TTC549 (cell line): Measurements from ENCODE around the gene GCAT.

Source experiments
- FAIRE-seq: peaks from 2 replicates; lab custom pipeline; 2012; peaks lifted over from hg19 to GRCh38; lab: Jason Lieb, UNC

The GCAT gene

DNA sequence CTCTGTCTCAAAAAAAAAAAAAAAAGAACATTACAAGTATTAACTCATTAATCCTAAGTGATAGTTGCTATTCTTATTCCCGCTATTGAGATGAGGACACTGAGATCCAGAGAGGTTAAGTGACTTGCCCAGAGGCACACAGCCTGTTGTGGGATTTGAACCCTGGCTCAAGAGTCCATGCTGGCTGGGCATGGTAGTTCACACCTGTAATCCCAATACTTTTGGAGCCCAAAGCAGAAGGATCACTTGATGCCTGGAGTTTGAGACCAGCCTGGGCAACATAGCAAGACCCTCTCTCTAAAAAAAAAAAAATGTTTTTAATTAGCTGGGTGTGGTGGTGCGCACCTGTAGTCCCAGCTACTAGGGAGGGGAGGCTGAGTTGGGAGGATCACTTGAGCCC, 4.1 kb downstream of the GCAT start:
- no peak for FAIRE-seq

DNA sequence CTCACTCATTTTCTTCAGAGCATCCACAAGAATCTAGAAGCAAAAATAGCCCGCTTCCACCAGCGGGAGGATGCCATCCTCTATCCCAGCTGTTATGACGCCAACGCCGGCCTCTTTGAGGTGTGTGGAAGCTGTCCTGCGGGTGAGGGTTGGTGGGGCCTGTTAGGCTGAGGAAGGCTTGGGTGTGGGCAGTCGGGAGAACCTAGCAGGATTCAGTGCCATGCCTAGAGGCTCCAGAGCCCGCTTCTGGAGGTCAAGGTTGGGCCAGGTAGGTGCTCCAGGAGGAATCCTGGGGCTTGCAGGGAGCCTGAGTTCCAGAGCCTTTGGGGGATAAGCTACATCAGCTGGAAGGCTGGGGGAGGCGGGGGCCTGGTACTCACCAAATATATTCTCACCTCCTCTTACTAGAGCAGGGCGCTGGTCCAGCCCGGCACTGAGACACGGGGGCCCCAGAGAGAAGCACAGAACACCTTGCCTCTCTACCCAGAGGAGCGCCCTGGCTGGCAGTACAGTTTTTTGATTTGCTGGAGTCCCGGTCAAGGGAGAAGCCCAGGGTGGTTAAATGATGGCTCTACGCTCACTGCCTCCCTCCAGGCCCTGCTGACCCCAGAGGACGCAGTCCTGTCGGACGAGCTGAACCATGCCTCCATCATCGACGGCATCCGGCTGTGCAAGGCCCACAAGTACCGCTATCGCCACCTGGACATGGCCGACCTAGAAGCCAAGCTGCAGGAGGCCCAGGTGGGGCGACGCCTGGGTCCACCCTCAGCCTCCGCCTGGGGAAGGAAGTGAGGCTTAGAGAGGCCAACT, 5.3 kb downstream of the GCAT start:
- no peak for FAIRE-seq

DNA sequence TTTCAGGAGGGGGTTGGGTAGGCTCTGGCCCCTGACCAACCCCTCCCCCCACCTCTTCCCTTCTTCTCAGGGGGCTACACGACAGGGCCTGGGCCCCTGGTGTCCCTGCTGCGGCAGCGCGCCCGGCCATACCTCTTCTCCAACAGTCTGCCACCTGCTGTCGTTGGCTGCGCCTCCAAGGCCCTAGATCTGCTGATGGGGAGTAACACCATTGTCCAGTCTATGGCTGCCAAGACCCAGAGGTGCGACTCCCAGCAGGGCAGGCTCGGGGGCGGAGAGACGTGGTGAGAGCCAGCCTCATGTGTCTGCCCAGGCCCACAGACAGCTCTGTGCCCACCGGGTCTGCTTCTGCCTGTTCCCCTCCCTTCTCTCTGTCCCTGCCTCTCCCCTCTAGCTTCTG, 7.9 kb downstream of the GCAT start:
- no peak for FAIRE-seq

DNA sequence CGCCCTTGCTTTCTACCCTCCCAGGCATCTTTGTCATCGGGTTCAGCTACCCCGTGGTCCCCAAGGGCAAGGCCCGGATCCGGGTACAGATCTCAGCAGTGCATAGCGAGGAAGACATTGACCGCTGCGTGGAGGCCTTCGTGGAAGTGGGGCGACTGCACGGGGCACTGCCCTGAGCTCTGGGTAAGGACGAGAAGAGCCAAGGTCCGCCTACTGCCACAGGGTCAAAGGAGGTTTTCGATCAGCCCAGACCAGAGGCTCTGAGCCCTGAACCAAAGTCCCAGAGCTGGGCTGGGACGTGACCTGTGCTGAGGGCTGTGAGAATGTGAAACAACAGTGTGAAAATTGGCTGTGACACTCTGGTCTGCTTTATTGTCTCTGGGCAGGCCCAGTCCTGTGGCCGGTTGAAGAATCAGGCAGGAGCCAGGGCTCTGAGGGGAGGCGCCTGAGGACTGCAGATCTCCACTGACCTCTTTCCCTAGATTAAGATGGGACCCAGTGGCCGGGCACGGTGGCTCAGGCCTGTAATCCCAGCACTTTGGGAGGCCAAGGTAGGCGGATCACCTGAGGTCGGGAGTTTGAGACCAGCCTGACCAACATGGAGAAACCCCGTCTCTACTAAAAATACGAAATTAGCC, 8.9 kb downstream of the GCAT start:
- no peak for FAIRE-seq

DNA sequence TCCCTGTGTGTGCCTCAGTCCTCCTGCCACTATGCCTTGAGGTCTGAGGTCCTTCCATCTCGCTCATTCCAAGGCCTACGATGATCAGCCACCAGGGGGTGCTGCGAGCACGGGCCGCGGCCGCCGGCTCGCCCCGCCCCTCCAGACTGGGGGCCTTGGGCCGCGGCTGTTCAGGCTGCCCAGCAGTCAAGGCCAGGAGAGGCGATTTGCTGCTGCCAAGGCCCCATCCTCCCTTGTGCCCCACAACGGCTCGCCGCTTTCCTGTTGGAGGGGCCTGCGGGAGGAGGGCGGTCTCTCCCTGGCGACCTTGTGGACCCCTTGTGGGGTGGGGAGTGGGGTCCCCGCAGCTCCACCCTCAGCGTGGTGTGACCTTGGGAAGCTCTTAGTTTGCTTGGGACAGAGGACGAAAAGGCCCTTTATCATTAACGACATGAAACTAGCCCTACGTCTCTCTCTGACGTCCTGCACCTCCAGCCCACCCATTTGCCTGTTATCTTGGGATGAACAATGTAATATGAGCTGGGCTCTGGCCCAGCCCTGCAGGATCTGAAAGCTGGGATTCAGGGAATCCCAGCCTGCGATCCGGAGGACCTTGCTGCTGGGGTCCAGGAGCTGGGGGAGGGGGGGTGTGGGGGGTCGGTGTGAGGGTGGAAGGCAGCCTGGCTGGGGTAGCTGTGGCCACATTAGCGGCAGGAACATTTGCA, 10.1 kb downstream of the GCAT start:
- no peak for FAIRE-seq

DNA sequence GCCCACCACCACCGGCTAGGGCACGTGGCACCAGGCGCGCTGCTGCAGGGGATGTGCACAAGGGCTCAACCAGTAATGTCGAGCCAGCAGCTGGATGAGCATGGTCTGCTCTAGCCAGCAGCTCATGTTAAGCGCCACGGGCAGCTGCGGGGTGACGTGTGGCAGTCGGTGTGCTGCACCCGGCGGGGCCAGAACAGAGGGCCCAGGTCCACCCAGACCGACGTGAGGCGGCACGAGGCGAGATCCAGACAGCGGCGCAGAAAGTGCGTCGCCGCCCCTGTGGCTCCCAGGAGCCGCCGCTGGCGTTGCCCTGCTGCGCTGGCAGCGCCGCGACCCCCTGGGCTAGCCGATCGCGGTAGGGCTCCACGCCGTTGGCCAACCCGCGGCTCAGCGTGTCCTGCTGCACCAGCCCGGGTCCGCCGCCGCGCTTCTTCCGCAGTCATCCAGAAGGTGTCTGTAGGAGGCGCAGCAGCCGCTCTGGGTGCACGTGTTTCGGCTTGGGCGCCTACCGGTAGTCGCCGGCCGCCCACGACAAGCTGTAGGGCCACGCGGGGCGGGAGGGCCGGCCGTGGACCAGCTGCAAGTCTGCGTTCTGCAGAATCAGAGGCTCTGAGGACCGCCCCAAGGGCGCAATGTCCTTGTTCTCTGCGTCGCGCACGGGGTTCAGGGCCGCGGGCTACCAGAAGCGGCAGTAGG, 10.8 kb downstream of the GCAT start:
- FAIRE-seq = no peak

DNA sequence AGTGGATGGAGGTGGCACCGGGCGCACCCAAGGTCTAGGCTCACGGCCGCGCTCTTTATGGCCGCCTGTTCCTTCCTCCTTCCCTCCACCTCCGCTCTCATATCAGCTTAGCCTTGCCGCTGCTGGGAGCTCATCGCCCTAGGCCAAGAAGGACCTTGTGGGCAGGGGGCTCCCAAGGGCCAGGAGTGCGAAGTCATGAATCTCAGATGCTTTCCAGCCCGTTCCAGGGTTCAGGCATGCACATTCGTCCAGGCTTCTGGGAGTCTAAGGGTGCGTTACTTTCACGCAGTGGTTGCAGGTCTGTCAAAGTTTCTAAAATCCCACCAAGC, 11.3 kb downstream of the GCAT start:
- FAIRE-seq = no peak

DNA sequence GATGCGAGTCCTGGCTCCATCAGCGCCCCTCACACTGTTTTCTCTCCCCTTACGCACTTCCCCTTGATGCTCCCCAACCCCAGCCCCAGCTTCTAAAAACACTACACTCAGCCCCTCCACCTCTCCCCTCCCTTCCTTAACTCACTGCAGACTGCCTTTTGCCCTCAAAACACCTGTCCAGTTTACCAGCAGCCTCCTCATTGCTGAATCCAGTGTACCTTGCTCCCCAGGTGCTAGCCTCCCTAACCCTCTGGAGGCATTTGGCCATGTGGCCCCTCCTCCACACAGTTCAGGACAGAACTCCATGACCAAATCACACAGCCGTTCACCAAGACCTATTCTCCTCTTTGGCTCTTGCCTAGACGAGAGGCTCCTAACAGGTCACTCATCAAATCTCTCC, 12.6 kb downstream of the GCAT start:
- FAIRE-seq = no peak

DNA sequence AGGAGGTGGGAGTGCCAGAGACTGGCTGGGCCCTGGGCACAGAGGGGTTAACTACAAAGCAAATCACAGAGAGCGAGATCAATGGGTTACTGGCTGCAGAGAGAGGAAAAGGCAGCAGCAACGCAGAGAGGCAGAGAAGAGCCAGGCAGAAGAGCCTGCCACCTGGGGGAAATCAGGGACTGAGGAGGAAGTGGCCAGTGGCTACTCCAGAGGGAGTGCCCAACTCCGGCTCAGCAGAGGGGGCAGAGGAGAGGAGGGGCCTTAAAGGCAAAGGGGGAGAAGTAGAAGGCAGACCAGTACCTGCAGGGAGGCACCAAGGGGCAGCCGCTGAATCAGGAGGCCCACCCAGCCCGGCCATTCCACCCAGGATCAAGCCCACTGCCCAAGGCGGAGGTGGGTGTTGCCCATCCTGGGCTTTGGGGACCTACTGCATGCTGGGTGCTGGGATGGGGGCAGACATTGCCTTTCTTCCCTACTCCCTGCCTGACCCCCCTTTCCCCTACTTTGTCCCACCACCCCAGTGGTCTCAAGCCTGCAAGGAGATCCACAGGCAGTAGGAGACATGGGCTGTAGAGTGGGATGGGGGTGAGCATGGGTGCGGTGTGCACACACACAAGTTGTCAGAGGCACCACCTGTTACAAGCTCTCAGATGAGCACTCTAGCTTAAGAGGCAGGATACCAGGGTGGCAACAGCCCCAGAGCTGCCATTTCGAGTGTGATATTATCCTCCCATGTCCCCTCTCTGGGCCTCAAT, 14.5 kb downstream of the GCAT start:
- FAIRE-seq = no peak

DNA sequence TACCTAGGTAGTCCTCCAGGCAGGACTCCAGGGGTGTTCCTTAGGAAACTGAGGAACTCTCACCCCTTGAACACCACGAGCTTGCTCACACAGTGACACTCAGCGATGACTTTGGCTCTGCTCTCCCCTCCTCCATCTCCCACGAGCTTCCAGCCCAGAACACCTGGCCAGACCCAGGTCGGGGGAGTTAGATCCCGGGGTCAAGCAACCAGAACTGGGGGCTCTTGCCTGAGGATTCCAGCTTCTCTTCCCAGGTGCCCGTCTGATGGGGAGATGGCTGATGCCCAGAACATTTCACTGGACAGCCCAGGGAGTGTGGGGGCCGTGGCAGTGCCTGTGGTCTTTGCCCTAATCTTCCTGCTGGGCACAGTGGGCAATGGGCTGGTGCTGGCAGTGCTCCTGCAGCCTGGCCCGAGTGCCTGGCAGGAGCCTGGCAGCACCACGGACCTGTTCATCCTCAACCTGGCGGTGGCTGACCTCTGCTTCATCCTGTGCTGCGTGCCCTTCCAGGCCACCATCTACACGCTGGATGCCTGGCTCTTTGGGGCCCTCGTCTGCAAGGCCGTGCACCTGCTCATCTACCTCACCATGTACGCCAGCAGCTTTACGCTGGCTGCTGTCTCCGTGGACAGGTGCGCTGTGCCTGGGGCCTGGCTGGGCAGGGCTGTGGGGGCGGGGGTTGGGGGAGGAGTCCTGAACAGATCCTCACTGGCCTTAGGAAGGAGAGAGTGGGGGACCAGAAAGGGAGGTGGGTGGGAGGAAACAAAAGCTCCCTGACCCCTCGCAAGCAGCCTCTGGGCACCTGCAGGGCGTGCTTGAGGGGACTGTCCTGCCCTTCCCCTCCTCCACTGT, 15.6 kb downstream of the GCAT start, which contains the start of gene GALR3:
Gene GALR3, plus strand, starts transcription at position 249 of the 852 bp plus-strand sequence. Its CDS starts 25 bp downstream, at position 274.
- FAIRE-seq = no peak

DNA sequence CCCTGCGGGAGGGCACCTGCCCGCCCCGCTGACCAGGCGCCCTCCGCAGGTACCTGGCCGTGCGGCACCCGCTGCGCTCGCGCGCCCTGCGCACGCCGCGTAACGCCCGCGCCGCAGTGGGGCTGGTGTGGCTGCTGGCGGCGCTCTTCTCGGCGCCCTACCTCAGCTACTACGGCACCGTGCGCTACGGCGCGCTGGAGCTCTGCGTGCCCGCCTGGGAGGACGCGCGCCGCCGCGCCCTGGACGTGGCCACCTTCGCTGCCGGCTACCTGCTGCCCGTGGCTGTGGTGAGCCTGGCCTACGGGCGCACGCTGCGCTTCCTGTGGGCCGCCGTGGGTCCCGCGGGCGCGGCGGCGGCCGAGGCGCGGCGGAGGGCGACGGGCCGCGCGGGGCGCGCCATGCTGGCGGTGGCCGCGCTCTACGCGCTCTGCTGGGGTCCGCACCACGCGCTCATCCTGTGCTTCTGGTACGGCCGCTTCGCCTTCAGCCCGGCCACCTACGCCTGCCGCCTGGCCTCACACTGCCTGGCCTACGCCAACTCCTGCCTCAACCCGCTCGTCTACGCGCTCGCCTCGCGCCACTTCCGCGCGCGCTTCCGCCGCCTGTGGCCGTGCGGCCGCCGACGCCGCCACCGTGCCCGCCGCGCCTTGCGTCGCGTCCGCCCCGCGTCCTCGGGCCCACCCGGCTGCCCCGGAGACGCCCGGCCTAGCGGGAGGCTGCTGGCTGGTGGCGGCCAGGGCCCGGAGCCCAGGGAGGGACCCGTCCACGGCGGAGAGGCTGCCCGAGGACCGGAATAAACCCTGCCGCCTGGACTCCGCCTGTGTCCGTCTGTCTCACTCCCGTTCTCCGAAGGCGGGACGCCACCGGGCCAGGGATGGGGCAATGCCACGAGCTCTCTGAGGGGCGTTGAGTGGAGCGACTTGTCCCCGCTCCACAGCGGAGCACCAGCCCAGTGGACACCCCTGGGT, 17.2 kb downstream of the GCAT start:
- FAIRE-seq = no peak

DNA sequence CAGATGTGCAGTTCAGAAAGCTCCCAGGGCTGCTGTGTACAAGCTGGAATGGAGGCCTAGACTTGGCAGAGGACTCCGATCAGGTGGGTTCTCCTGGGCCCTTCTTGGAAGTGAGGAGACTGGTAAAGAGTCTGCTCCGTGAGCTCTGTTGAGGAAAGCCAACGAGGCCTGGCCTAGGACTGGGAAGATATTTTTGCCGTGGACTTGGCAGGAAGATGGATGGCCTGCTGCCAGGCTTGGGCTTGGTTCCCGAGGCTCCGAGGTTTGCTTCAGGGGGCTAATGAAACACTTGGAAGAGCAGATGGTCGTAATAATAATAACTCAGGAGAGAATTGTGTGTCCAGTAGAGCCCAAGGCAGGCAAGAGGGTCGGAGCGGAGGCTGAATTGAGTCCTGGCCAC, 19.3 kb downstream of the GCAT start:
- no peak for FAIRE-seq

DNA sequence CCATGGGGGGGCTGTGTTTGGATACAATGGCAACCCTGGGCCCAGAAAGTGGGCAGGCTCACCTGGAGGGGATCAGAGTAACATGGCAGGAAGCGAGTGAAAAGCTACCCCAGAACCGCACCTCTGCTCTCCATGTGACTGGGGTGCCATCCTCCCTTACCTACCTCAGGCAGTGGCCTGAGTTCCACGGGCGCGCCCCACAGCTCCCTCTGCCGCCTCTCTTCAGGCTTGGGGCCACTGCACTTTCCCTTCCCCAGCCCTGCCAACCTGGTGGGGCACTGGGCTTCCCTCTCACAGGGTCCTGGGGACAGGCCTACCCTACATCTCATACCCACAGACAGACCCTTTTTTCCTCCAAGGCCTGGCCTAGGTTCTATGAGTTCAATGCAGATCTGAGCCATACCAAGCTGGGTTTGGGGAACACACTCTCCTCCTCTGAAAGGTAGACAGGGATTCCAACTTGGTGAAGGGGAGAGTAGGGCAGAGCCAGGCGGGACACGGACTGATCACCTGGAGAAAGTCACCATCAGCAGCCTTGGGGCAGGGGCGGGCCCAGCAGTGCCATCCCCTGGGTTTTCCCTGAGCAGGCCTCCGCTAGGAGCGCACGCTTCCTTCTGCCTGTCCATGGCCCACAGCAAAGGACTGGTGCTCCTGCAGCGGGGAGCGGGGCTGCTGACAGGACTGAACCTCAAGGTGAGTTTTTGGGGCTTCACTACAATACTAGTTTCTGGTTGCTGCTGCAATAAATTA, 22.5 kb downstream of the GCAT start:
- FAIRE-seq = no peak

DNA sequence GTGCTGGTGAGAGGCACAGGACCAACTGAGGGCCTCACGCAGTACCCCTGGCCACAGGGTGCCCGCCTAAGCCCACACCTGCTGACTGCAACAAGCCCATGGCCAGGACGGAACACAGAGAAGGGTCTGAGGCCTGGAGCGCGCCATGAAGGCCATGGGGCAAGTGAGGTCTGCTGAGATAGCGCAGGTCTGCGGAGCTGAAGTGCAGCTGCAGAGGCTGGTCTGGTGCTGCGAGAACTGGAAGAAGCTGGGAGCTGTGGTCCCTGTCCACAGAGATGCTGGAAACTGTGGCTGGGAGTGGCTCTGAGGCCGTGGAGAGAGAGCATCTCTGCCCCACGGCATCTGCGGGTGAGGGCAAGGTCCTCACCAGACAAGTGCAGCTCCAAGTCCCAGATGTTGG, 23.7 kb downstream of the GCAT start:
- FAIRE-seq = no peak

DNA sequence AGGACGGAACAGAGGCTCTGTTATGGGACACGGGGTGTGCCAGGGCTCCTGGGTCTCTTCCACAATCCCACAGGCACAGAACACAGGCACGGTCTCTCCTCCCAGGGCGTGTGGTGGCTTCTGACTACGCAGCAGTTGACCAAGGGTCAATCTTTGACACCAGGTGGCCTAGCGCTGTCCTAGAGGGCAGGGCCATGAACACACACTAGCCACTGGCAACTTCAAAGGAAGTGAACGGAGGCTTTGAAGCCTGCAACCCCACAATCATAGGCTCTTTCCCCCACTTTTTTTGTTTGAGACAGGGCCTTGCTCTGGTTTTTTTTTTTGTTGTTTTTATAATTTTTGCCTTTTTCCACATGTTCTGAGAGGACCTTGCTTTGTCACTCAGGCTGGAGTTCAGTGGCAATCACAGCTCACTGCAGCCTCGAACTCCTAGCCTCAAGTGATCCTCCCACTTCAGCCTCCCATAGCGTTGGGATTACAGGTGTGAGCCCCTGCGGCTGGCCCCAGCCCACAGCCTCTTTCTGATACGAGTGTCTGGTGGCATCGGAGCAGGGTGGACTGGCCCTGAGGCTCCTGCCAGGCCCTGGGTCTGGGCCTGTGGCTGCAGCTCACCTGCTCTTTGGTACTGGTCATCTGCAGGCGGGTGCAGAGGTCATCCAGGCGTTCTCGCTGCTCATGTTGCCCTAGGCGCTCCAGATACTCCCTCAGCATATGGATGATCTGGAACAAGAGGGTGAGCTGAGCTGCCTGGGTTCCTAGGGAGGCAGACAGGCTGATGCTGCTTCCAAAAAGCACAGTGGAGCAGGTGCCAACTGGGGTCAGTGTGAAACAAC, 24.5 kb downstream of the GCAT start:
- no peak for FAIRE-seq

DNA sequence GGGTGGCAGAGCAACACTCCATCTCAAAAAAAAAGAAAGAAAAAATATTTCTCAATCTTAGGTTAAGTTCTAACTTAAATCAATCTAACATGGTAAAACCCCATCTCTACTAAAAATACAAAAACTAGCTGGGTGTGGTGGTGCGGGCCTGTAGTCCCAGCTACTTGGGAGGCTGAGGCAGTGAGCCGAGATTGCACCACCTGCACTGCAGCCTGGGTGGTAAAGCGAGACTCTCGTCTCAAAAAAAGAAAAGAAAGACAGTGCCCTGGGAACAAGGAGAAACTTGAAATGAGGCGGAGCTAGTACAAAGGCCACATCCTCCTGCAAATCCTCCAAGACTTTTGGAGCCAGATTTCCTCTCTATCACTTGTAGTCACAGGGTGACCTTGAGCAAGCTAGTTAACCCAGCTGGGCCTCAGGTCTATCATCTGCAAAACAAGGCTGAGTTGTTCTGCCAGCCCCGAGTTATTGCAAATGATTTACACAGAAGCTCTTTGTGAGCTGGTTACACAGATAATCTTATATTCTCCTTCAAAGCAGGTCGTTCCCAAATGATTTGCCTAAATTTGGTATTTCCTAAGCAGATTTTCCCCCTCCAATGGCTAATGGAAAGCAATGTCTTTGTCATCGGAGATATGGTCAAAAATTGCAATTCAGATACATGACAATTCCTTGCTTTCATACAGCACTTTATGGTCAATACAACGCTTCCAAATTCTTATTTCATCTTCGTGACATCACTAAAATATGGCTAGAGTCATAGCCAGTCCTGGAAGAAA, 34.5 kb downstream of the GCAT start:
- no peak for FAIRE-seq

DNA sequence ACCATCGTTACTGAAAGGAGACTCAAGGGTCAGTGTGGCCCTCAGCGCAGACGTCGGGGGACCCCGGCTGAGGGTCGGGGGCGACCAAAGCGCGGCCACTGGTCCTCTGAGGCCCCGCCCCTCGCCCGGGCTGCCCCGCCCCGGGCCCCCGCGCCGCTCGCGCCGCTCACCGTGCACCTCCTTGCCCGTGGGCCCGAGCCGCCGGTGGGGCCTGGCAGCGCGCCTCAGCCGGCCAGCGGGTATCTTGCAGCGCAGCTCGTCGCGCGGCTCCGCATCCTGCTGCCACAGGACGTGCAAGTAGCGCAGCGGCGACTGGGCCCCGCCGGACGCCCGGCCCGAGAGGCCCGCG, 36.0 kb downstream of the GCAT start:
- FAIRE-seq = no peak

DNA sequence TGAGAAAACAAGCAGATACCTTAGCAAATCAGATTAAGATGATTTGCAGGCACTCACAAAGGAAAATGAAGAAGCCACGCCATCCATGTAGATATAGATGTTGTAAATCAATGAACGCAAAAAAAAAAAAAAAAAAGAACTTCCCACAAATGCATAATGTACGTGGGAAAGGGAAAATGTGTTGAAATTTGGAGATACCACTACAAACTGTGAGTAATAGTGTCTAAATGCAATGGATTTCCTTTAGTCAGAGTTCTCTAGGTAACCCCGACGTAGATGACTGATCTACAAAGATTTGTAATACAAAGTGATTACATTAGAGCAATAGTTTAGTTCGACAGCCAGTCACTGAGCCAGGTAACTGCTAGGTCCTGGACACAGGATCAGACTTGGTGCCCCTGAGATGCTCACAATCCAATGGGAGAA, 37.2 kb downstream of the GCAT start:
- FAIRE-seq = no peak
